Measurements from ENCODE around the gene ATG10.

ATG10 gene

GRCh38 chr5:82164977-82165713 lies 193.3 kb downstream of the ATG10 start:
- peak; percentile 35 to 50 for DNase-seq (ENCODE audit: low read depth in 2 of 2)

DNA sequence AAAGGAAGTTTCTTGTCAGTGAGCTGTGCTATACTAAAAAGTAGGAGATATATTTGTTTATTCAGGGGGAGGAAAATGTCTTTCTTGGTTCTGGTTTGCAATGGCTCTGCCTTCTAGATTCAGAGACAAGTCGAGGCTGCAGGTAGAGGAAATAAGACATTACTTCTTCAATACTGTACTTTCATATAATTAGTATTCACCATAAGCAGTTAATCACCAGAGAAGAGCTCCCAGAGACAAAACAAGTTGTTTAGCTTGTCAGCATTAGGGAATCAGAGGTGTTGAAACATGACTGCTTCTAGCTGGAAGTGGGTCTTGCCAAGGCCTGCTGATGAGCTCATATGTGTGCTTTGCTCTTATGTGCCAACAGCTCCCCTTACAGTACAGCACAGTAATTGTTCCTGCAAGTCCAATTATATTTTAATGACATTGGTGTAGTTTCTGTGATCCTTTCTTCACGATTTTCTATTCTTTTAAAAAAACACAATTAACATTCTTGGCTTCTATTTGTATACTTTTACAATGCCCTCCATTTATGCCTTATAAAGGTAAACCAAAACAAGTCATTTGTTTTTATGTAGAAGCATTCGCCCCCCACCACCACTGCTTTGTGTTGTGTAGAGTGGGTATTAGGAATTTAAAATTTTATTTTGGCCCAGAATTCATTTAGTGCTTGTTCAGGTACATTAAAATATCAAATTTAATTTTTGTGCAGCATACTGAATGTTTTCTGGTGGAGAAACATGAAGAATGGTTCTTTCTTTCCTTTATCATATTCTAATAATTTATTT lies 194.1 kb downstream of the ATG10 start:
- DNase-seq (ENCODE audit: low read depth in 2 of 2), result peak; percentile 73 to 81

DNA sequence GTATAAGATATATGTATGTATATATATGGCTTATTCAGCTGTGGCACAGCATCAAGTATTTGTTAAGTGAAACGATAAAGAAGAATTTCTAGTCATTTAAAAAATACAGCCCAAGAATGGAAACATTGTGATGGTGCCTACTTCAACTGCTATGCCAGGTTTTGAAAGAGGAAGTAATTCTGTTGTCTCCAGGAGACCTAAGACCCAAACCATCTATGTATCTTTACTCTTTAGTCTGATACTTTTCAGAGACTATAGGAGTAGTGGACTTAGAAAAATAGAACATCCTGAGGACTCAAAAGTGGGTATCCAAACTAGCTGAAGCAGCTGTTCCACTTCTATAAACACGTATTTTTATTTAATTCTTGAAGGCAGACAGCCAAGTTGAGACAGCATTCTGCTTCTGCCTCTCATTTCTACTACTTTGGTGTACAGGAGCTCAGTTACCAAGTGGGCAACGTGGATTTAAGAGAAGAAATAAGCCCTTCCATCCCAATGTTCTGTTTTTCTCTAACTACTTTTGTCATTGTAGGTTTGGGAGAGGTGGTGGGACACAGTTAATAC lies 195.6 kb downstream of the ATG10 start:
- DNase-seq (ENCODE audit: low read depth in 2 of 2), result no peak

- no peak for DNase-seq (ENCODE audit: low read depth in 2 of 2)
These were observed 196.5 kb downstream of the ATG10 start for GRCh38 chr5:82168294-82168693.

DNA sequence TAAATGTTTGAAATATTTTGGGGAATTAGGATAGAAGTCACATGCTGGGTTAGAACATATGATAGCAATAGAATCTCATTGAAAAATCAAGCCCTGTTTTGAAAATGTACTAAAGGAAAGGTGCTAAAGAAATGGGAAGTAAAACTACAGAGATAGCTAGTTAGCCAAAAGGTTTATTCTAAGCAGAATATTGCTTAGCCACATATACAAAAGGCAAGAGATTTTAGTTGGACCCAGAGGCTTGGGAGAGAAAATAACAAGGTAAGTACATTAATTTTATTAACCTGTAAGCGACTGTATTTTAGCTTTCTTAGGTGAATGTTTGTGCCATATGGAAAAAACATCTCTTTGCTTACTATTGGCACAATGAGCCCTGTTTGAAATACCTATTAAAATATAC lies 198.1 kb downstream of the ATG10 start:
- DNase-seq (ENCODE audit: low read depth in 2 of 2), result no peak

GRCh38 chr5:82174128-82174918 lies 202.5 kb downstream of the ATG10 start:
- DNase-seq (ENCODE audit: low read depth in 2 of 2), result no peak

- no peak for DNase-seq (ENCODE audit: low read depth in 2 of 2)
These were observed 203.0 kb downstream of the ATG10 start for GRCh38 chr5:82174919-82175219.

DNA sequence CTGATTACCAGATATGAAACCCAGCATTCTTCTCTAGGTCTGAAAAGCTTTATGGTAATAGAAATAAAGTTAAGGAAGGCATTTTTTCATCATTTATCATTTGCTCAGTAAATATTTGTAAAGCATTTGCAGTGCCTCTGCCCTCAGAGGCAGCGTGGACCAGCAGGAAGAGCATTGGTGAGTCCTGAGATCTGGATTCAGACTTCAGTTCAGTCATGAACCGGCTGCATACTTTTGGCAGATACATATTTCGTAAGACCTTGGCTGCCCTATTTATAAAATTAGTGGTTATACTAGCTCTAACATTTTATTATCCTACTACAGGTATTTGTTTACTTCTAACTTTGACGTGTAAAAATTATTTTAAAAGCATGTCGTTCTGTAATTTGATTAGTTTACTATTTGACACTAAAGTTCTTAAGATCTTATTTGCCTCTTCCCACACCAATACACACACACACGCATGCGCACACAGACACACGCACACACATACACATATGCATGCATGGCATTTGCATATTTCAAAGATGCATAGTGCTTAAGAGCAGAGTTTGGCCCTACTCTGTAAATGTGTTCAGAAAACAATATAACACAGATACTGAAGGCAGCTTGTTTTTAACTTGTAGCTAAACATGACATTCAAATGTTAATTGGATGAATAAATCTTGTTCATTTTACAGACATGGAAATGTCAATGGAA lies 204.4 kb downstream of the ATG10 start:
- DNase-seq (ENCODE audit: low read depth in 2 of 2), result no peak

DNA sequence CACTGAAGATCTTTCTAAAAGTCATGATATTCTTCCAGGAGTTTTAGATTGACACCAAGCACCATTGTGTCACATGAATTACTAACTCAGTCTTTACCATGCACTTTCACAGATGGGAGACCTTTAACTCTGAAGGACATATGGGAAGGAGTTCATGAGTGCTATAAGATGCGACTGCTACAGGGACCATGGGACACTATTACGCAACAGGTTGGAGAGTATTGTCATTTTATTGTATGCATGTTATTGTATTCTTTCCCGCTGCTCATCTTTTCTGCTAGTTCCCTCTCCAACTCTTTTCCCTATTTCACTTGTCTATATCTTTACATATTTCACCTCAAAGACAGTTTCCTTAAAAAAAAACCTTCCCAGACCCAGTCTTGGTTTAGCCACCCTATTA lies 206.6 kb downstream of the ATG10 start:
- no peak for DNase-seq (ENCODE audit: low read depth in 2 of 2)

- no peak for DNase-seq (ENCODE audit: low read depth in 2 of 2)
These were observed 210.8 kb downstream of the ATG10 start for GRCh38 chr5:82182662-82183061.

DNA sequence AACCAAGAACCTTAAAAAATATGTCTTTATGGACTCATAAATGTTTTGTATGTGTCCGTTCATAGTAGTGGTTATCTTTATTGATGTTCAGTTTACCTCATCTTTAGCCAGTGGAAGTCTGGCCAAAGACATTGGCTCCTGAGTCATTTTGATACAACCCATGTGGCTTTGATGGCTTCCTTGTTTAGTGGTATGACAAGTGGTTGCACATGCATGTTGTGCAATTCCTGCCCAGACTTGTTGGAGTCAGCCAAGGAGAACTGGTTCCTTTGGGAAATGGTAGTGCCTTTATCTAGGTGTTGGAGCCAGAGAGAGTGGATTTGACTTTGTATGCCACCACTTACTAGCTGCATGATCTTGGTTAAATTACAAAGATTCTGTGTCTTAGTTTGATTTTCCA lies 212.0 kb downstream of the ATG10 start:
- no peak for DNase-seq (ENCODE audit: low read depth in 2 of 2)

DNA sequence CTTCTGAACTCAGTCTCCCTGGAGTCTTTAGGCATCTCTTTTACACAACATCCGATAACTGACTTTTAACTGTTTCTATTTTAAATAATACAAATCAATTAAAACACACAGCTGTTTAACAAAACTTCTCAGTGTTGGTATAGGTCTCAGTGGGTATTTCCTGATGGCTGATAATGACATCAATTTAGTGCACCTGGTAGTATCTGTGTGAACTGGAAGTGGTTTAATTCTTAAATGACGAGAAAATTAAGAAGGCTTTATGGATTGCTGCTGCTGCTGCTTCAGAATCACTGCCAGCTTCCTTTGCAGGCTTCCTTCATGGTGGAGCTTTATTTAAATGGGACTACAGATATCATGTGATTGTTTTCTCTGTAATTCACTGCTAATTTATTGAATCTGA lies 214.0 kb downstream of the ATG10 start:
- DNase-seq (ENCODE audit: low read depth in 2 of 2), result no peak

DNA sequence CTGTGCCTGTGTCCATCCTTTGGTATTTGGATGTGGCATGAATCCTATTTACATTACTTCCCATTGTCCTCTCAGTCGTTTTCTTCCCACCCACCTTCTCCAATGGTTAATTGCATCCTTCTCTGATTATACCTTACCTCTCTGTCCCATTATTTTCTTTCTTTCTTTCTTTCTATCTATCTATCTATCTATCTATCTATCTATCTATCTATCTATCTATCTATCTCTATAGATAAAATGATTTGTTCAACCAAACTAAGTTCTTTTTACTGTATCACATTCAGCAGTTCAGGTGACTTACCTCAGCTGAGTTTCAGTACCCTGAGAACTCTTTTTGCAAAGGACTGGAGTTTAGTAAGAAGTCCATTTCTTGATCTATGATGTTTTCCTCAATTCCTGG lies 225.7 kb downstream of the ATG10 start:
- DNase-seq (ENCODE audit: low read depth in 2 of 2), result no peak

- DNase-seq (ENCODE audit: low read depth in 2 of 2), result no peak
These were observed 232.7 kb downstream of the ATG10 start for GRCh38 chr5:82204567-82204966.

DNA sequence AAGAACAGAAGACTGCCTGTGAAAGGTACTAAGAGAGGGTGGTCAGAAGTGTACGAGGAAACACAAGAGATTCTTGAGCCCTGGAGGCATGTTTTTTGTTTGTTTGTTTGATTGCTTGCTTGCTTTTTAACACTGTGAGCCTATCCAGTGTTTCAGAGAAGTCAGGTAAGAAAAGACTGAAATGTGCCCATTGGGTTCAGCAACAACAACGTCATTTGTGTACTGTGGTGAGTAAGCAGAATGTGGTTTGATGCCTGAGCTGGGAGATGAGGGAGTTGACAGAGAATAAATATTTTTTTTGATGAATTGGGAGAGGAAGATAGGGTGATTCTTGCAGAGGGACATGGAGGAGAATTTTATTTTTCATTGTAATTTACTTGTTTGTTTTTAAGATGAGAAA lies 233.2 kb downstream of the ATG10 start:
- DNase-seq (ENCODE audit: low read depth in 2 of 2), result no peak

DNA sequence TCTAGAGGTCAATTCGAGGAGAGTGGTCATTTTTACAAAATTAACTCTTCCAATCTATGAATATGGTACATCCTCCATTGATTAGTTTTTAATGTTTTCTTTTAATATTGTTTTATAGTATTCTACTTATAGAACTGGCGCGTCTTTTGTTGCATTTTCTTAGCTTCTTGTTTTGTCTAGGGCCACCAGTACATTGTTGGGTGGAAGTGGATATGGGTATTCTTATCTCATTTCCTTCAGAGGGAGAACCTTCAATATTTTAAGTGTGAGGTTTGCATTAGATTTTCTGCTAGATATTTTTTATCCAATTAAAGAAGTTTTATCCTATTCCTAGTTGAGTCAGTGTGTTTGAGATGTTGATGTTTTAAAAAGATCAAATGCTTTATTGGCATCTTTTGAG lies 236.5 kb downstream of the ATG10 start:
- DNase-seq (ENCODE audit: low read depth in 2 of 2), result no peak

DNA sequence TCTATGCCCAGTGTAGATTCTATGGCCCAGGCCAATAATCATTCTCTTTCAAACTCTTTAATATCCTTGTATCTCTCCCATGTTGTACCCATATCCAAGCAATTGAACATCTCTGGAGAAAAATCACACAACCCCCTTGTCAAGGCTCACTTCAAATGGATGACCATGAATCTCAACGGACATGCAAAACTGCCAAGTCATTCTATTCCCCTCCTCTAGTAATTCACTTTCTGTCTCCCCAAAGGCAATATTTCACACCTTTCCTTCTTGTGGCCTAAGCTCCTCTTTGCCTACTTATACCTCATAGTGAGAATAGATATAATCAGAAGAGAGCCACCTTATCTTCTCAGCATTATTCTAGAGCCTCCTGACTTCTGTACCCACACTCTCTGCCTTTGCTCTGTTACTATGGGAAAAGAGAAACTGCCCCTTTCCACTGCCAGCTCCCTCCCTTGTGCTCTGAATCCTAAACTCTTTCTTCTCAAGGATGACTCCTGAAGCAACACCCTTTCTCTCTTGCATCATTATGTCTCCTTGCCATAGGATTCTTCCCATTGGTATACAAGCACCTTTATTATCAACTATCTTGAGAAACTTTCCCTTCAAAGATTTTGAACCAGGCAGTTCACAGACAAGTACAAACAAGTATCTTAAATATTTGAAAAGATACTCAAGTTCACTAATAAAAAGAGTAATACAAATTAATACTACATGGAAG lies 240.2 kb downstream of the ATG10 start:
- DNase-seq (ENCODE audit: low read depth in 2 of 2), result no peak

- DNase-seq (ENCODE audit: low read depth in 2 of 2), result no peak
These were observed 246.1 kb downstream of the ATG10 start for GRCh38 chr5:82217917-82218316.

- DNase-seq (ENCODE audit: low read depth in 2 of 2), result no peak
These were observed 246.7 kb downstream of the ATG10 start for GRCh38 chr5:82218374-82219156.

DNA sequence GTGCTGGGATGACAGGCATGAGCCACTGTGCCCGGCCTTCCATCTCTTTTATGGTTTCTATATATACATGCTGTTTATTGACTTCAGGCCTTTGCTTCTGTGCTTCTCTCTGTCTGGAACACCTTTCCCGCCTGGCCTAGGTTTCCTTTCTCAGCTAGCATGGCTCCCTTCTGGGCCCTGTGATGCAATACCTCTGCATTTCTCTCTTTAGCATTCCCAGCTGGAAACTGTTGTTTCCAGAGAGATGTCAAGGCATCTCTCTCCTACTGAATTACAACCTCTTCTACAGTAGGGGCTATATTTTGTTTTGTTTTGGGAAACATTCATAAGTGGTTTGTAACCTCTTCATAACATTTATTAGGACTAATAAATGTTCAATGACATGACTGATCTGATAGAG lies 249.2 kb downstream of the ATG10 start:
- DNase-seq (ENCODE audit: low read depth in 2 of 2), result no peak

Data from fibroblast of skin of left biceps (primary cell).